Neuronal stem cell (in vitro differentiated cells): Measurements from ENCODE around the gene PDCD1.
A peak's percentile ranks its signal among the peaks of the same experiment; 100 is the strongest.

ENCODE experiments used
- DNase-seq: peaks from one replicate; pipeline ENCODE4 v3.0.0-alpha.2; 2013; ENCODE audit warnings: low spot score
- H2AFZ ChIP-seq: one replicate; pipeline ENCODE4 v1.6.1; 2013; ENCODE audit warnings: mild to moderate bottlenecking, low read length, inconsistent platforms
- H2AK5ac ChIP-seq: 2 replicates; pipeline ENCODE4 v1.6.1; 2013; ENCODE audit warnings: low read depth, mild to moderate bottlenecking, inconsistent platforms, low read length, moderate library complexity, mixed read lengths
- H2BK120ac ChIP-seq: 2 replicates; pipeline ENCODE4 v1.6.1; 2013; ENCODE audit warnings: low read depth, mild to moderate bottlenecking, inconsistent platforms, low read length, moderate library complexity, mixed read lengths
- H2BK12ac ChIP-seq: one replicate; pipeline ENCODE4 v1.6.1; 2013; ENCODE audit warnings: low read length, inconsistent platforms
- H2BK15ac ChIP-seq: 2 replicates; pipeline ENCODE4 v1.6.1; 2013; ENCODE audit warnings: mild to moderate bottlenecking, low read length, inconsistent platforms, mixed read lengths
- H2BK5ac ChIP-seq: one replicate; pipeline ENCODE4 v1.6.1; 2013; ENCODE audit warnings: inconsistent platforms, mild to moderate bottlenecking, low read length, moderate library complexity
- H3K14ac ChIP-seq: one replicate; pipeline ENCODE4 v1.6.1; 2013; ENCODE audit warnings: low read length, inconsistent platforms
- H3K18ac ChIP-seq: 2 replicates; pipeline ENCODE4 v1.6.1; 2013; ENCODE audit warnings: low read length, inconsistent platforms
- H3K23ac ChIP-seq: 2 replicates; pipeline ENCODE4 v1.6.1; 2013; ENCODE audit warnings: low read depth, mild to moderate bottlenecking, mixed read lengths, low read length, inconsistent platforms; ENCODE audit not compliant: poor library complexity
- H3K27ac ChIP-seq: replicated peaks from 3 replicates; pipeline ENCODE4 v1.5.1; 2013; ENCODE audit warnings: low read length, inconsistent platforms
- H3K27me3 ChIP-seq, 3 experiments: 2 replicates each; pipeline ENCODE4 v1.6.1; 2013; ENCODE audit warnings: low read length in 3 of 3, mild to moderate bottlenecking in 2 of 3, inconsistent platforms in 1 of 3, low read depth in 1 of 3, mixed read lengths in 1 of 3, moderate library complexity in 1 of 3; ENCODE audit not compliant: control insufficient read depth in 3 of 3, insufficient read depth in 3 of 3
- H3K36me3 ChIP-seq, 2 donors: replicated peaks in 1 of 2; 2 replicates each; pipeline ENCODE4 v1.6.1; 2013; ENCODE audit warnings: low read length in 2 of 2; ENCODE audit not compliant: control insufficient read depth in 2 of 2, insufficient read depth in 2 of 2
- H3K4ac ChIP-seq: 2 replicates; pipeline ENCODE4 v1.6.1; 2013; ENCODE audit warnings: inconsistent platforms, mild to moderate bottlenecking, low read length, moderate library complexity
- H3K4me1 ChIP-seq, 2 donors: 1 replicate in 1 of 2; 2 replicates in 1 of 2; pipeline ENCODE4 v1.6.1; 2013; ENCODE audit warnings: low read length in 2 of 2, low read depth in 1 of 2; ENCODE audit not compliant: control insufficient read depth in 2 of 2, insufficient read depth in 1 of 2
- H3K4me2 ChIP-seq: one replicate; pipeline ENCODE4 v1.6.1; 2013; ENCODE audit warnings: mild to moderate bottlenecking, low read length, inconsistent platforms; ENCODE audit not compliant: insufficient read depth, poor library complexity, severe bottlenecking
- H3K4me3 ChIP-seq, 2 donors: 2 replicates each; pipeline ENCODE4 v1.5.1; 2013; ENCODE audit warnings: low read length in 2 of 2, mild to moderate bottlenecking in 2 of 2, inconsistent platforms in 1 of 2, moderate library complexity in 1 of 2
- H3K79me1 ChIP-seq: one replicate; pipeline ENCODE4 v1.6.1; 2013; ENCODE audit warnings: low read depth, mild to moderate bottlenecking, inconsistent platforms, low read length, moderate library complexity
- H3K9ac ChIP-seq: one replicate; pipeline ENCODE4 v1.6.1; 2013; ENCODE audit warnings: mild to moderate bottlenecking, low read depth, low read length, inconsistent platforms; ENCODE audit not compliant: poor library complexity
- H3K9me3 ChIP-seq, 2 donors: replicated peaks in 1 of 2; 2 replicates each; pipeline versions ENCODE3 to v1.6.1; 2013; ENCODE audit warnings: low read length in 2 of 2, mild to moderate bottlenecking in 2 of 2, inconsistent platforms in 1 of 2, low read depth in 1 of 2, mixed read lengths in 1 of 2, moderate library complexity in 1 of 2; ENCODE audit not compliant: control insufficient read depth in 2 of 2, insufficient read depth in 1 of 2
- H4K8ac ChIP-seq: one replicate; pipeline ENCODE4 v1.6.1; 2013; ENCODE audit warnings: low read depth, mild to moderate bottlenecking, inconsistent platforms, low read length, moderate library complexity
- H4K91ac ChIP-seq: one replicate; pipeline ENCODE4 v1.6.1; 2013; ENCODE audit warnings: low read length, low read depth, mild to moderate bottlenecking, inconsistent platforms; ENCODE audit not compliant: poor library complexity
- WGBS, 2 donors: extraction: QIAGEN DNeasy Blood & Tissue Kit; methylation state at CpG; one replicate each; pipeline ENCODE4 v1.1.7; 2013; ENCODE audit warnings: missing lambda C conversion rate in 2 of 2, mixed read lengths in 1 of 2; ENCODE audit not compliant: insufficient read length in 2 of 2, insufficient replicate concordance in 1 of 2; ENCODE audit errors: extremely low coverage in 2 of 2; 5-methylcytosine and 5-hydroxymethylcytosine counted together

The PDCD1 gene

GRCh38 chr2:241891988-241892298 lies 33.2 kb upstream of the PDCD1 start:
- H3K4ac ChIP-seq, result no peak overlapping the region
- H2BK15ac ChIP-seq, result no peak overlapping the region
- H3K9ac ChIP-seq, result no peak overlapping the region
- H3K23ac ChIP-seq, result no peak overlapping the region
- no peak overlapping the region for H4K8ac ChIP-seq
- no peak overlapping the region for H2AFZ ChIP-seq
- no peak overlapping the region for H3K14ac ChIP-seq
- H3K27ac ChIP-seq, result no peak overlapping the region
- DNase-seq, result no peak
- no peak overlapping the region for H2AK5ac ChIP-seq
- WGBS, 2 donors, result no CpG with 5 or more reads among the region's 3 CpGs
- H3K4me2 ChIP-seq, result no peak overlapping the region
- H3K4me3 ChIP-seq, result no peak overlapping the region
- no peaks in the 10 kb centered on the region for H3K9me3 ChIP-seq
- H2BK12ac ChIP-seq, result no peak overlapping the region
- H2BK120ac ChIP-seq, result no peak overlapping the region
- H3K4me1 ChIP-seq, result peaks cover 0 to 8% of the 10 kb centered on the region in 2 donors
- H3K27me3 ChIP-seq, result no peaks in the 10 kb centered on the region
- H2BK5ac ChIP-seq, result no peak overlapping the region
- no peaks in the 10 kb centered on the region for H3K36me3 ChIP-seq
- H4K91ac ChIP-seq, result no peak overlapping the region
- H3K79me1 ChIP-seq, result peaks cover 3% of the 10 kb centered on the region
- no peak overlapping the region for H3K18ac ChIP-seq

GRCh38 chr2:241891315-241891987 lies 32.8 kb upstream of the PDCD1 start:
- Histone ChIP-seq H4K8ac (no peak overlapping the region), H2BK12ac (no peak overlapping the region), H3K4ac (no peak overlapping the region), H2BK15ac (no peak overlapping the region), H3K79me1 (peaks cover 3% of the 10 kb centered on the region), H3K27me3 (no peaks in the 10 kb centered on the region), H2AFZ (no peak overlapping the region), H3K9me3 (no peaks in the 10 kb centered on the region), H3K9ac (no peak overlapping the region), H3K23ac (no peak overlapping the region), H3K18ac (no peak overlapping the region), H3K36me3 (no peaks in the 10 kb centered on the region), H3K4me1 (peaks cover 0 to 8% of the 10 kb centered on the region in 2 donors), H2BK5ac (peak overlapping the region; percentile 24), H3K4me3 (no peak overlapping the region), H2AK5ac (no peak overlapping the region), H3K14ac (no peak overlapping the region), H4K91ac (no peak overlapping the region), H3K4me2 (no peak overlapping the region), H3K27ac (no peak overlapping the region), H2BK120ac (no peak overlapping the region)
- no peak for DNase-seq
- WGBS, 2 donors, result no CpG with 5 or more reads among the region's 27 CpGs

- Histone ChIP-seq H3K79me1 (peaks cover 3% of the 10 kb centered on the region), H2BK5ac (peak overlapping the region; percentile 24), H3K23ac (no peak overlapping the region), H3K4me1 (peaks cover 0 to 8% of the 10 kb centered on the region in 2 donors), H3K18ac (no peak overlapping the region), H3K9ac (no peak overlapping the region), H4K8ac (no peak overlapping the region), H2BK120ac (no peak overlapping the region), H2BK12ac (peak overlapping the region; percentile 16), H3K36me3 (no peaks in the 10 kb centered on the region), H3K27ac (no peak overlapping the region), H3K9me3 (no peaks in the 10 kb centered on the region), H3K4me3 (no peak overlapping the region), H3K27me3 (peaks cover 0 to 5% (median 0%) of the 10 kb centered on the region in 3 experiments), H3K4me2 (no peak overlapping the region), H3K4ac (no peak overlapping the region), H2BK15ac (no peak overlapping the region), H2AFZ (no peak overlapping the region), H3K14ac (peak overlapping the region; percentile 12), H4K91ac (no peak overlapping the region), H2AK5ac (no peak overlapping the region)
- WGBS, 2 donors, result 100% methylated on average over 1 of the region's 29 CpGs; no CpG with 5 or more reads in 1 of the 2 donors
- DNase-seq, result no peak
Observed at GRCh38 chr2:241890524-241891235, 32.0 kb upstream of the PDCD1 start.

- Histone ChIP-seq H3K23ac (peak overlapping the region; percentile 44), H2BK5ac (no peak overlapping the region), H3K36me3 (no peaks in the 10 kb centered on the region), H3K14ac (no peak overlapping the region), H3K27me3 (peaks cover 0 to 5% (median 0%) of the 10 kb centered on the region in 3 experiments), H3K9ac (no peak overlapping the region), H3K18ac (no peak overlapping the region), H3K4me3 (no peak overlapping the region), H2BK120ac (no peak overlapping the region), H3K9me3 (no peaks in the 10 kb centered on the region), H3K4me2 (no peak overlapping the region), H3K27ac (no peak overlapping the region), H3K4ac (no peak overlapping the region), H3K79me1 (peaks cover 3% of the 10 kb centered on the region), H3K4me1 (peaks cover 0 to 8% of the 10 kb centered on the region in 2 donors), H2BK15ac (no peak overlapping the region), H4K8ac (no peak overlapping the region), H2AFZ (no peak overlapping the region), H2BK12ac (no peak overlapping the region), H4K91ac (no peak overlapping the region), H2AK5ac (no peak overlapping the region)
- no CpG with 5 or more reads among the region's 6 CpGs for WGBS, 2 donors
- DNase-seq, result no peak
Observed at GRCh38 chr2:241888641-241889040, 29.9 kb upstream of the PDCD1 start.
